ENCODE results near the gene ST14.

- TF ChIP-seq EZH2 (IDR thresholded peaks at IDR 0.05; ENCODE audit: insufficient read depth, poor library complexity, severe bottlenecking) (no peak), EZH2phosphoT487 (IDR thresholded peaks at IDR 0.05; ENCODE audit: insufficient read depth, low read depth) (no peak)
Measured at GRCh38 chr11:130206141-130206540, 46.6 kb downstream of the ST14 start.
